ENCODE measurements around the gene TNFSF18. TPM values are rescaled to one million over a fixed set of nuclear protein-coding genes. Genes with fewer than 3 reads are reported as not detected.

TNFSF18 gene
- total RNA-seq = 1 to 10 TPM in 1 of 2 donors, not detected in 1; 1.1 TPM

DNA sequence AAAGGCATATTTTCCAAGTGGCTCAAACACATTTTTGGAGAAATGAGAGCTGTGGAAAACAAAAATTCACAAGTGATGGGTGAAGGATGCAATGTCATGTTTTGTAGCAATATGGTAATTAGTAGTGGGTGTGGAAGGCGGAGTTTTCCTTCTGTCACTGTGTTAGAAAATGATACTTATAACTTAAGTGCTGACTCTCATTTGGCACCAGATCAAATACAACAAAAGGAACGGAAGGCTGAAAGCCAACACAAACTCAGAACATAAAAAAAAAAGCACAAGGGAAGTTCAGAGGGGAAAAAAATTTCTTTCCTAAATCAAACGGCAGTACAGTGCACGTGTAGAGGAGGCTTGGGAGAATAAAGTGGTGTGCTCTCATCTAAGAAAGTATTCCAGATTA lies at the start of gene TNFSF18:
Gene TNFSF18, minus strand, starts transcription at position 77 of the 400 bp plus-strand sequence. Its CDS starts 45 bp downstream, at position 32.
- Histone ChIP-seq H3K4me3 (no peak within 1 kb of the TSS), H3K4me1 (ENCODE audit: control insufficient read depth in 1 of 2, low read depth in 2 of 2) (peaks cover 12 to 18% of the 10 kb centered on the region in 2 donors), H3K27ac (no peak within 1 kb of the TSS), H3K27me3 (replicated peaks; ENCODE audit: insufficient read depth) (no peaks in the 10 kb centered on the region), H3K9me3 (no peaks in the 10 kb centered on the region), H3K36me3 (no peaks in the 10 kb centered on the region)
- ATAC-seq (ENCODE audit: insufficient number of reproducible peaks, low FRiP score, low read depth) (no peak), DNase-seq (ENCODE audit: low spot score) (no peak)
- TF ChIP-seq, protein P1, sequence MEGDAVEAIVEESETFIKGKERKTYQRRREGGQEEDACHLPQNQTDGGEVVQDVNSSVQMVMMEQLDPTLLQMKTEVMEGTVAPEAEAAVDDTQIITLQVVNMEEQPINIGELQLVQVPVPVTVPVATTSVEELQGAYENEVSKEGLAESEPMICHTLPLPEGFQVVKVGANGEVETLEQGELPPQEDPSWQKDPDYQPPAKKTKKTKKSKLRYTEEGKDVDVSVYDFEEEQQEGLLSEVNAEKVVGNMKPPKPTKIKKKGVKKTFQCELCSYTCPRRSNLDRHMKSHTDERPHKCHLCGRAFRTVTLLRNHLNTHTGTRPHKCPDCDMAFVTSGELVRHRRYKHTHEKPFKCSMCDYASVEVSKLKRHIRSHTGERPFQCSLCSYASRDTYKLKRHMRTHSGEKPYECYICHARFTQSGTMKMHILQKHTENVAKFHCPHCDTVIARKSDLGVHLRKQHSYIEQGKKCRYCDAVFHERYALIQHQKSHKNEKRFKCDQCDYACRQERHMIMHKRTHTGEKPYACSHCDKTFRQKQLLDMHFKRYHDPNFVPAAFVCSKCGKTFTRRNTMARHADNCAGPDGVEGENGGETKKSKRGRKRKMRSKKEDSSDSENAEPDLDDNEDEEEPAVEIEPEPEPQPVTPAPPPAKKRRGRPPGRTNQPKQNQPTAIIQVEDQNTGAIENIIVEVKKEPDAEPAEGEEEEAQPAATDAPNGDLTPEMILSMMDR (IDR thresholded peaks at IDR 0.05) = no peak

GRCh38 chr1:173099166-173099565 lies 48.4 kb upstream of the TNFSF18 start:
- no peak for ATAC-seq (ENCODE audit: insufficient number of reproducible peaks, low FRiP score, low read depth)

GRCh38 chr1:173098117-173098516 lies 47.4 kb upstream of the TNFSF18 start:
- no peak for ATAC-seq (ENCODE audit: insufficient number of reproducible peaks, low FRiP score, low read depth)
- no peaks in the 10 kb centered on the region for H3K27me3 ChIP-seq (replicated peaks; ENCODE audit: insufficient read depth)
- DNase-seq (ENCODE audit: low spot score) = no peak
- H3K4me1 ChIP-seq (ENCODE audit: control insufficient read depth in 1 of 2, low read depth in 2 of 2) = peaks cover 0 to 8% of the 10 kb centered on the region in 2 donors
- H3K4me3 ChIP-seq = no peak overlapping the region
- TF ChIP-seq, protein P1 (IDR thresholded peaks at IDR 0.05) = no peak
- no peak overlapping the region for H3K27ac ChIP-seq
- no peaks in the 10 kb centered on the region for H3K9me3 ChIP-seq
- no peaks in the 10 kb centered on the region for H3K36me3 ChIP-seq

More at GRCh38 chr1:173099166-173099565, 48.4 kb upstream of the TNFSF18 start:
- Histone ChIP-seq H3K4me1 (ENCODE audit: control insufficient read depth in 1 of 2, low read depth in 2 of 2) (peaks cover 0 to 4% of the 10 kb centered on the region in 2 donors), H3K36me3 (no peaks in the 10 kb centered on the region), H3K9me3 (no peaks in the 10 kb centered on the region), H3K4me3 (no peak overlapping the region), H3K27ac (no peak overlapping the region), H3K27me3 (replicated peaks; ENCODE audit: insufficient read depth) (no peaks in the 10 kb centered on the region)
- DNase-seq (ENCODE audit: low spot score) = no peak
- TF ChIP-seq, protein P1 (IDR thresholded peaks at IDR 0.05) = no peak

GRCh38 chr1:173097001-173097400 lies 46.3 kb upstream of the TNFSF18 start:
- H3K4me1 ChIP-seq (ENCODE audit: control insufficient read depth in 1 of 2, low read depth in 2 of 2) = peaks cover 0 to 8% of the 10 kb centered on the region in 2 donors
- no peak overlapping the region for H3K4me3 ChIP-seq
- H3K27me3 ChIP-seq (replicated peaks; ENCODE audit: insufficient read depth) = no peaks in the 10 kb centered on the region
- no peaks in the 10 kb centered on the region for H3K36me3 ChIP-seq
- no peak overlapping the region for H3K27ac ChIP-seq
- no peaks in the 10 kb centered on the region for H3K9me3 ChIP-seq
- no peak for ATAC-seq (ENCODE audit: insufficient number of reproducible peaks, low FRiP score, low read depth)
- TF ChIP-seq, protein P1 (IDR thresholded peaks at IDR 0.05) = no peak
- no peak for DNase-seq (ENCODE audit: low spot score)

DNA sequence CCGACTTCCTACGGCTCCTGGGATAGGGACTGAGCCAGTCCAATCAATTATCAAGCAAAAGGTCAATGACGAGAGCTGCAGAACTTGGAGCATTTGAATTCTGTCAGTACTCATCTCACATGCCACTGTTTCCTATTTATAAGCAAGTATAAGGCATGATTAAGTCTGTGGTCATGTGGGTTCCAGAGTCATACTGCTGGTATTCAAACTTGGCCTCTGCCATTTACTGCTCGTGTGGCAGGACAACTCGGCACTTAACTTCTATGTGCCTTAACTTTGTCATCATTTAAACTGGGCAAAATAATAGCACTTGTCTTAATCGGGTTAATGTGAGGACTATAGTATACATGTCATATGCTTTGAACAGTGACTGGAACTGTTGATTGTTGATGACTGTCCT lies 44.9 kb upstream of the TNFSF18 start:
- ATAC-seq (ENCODE audit: insufficient number of reproducible peaks, low FRiP score, low read depth) = no peak
- H3K4me3 ChIP-seq = no peak overlapping the region
- TF ChIP-seq, protein P1 (IDR thresholded peaks at IDR 0.05) = no peak

More for the DNA sequence above, 44.9 kb upstream of the TNFSF18 start:
- no peaks in the 10 kb centered on the region for H3K9me3 ChIP-seq
- no peaks in the 10 kb centered on the region for H3K27me3 ChIP-seq (replicated peaks; ENCODE audit: insufficient read depth)
- peaks cover 0 to 8% of the 10 kb centered on the region in 2 donors for H3K4me1 ChIP-seq (ENCODE audit: control insufficient read depth in 1 of 2, low read depth in 2 of 2)
- H3K36me3 ChIP-seq = no peaks in the 10 kb centered on the region
- no peak overlapping the region for H3K27ac ChIP-seq
- DNase-seq (ENCODE audit: low spot score) = no peak
